GM13976 (cell line): ENCODE measurements around the gene TOM1L2.

Experiments
- DNase-seq: peaks from one replicate; pipeline ENCODE4 v3.0.0; 2012; ENCODE audit warnings: low spot score
- CTCF ChIP-seq: IDR thresholded peaks from 2 replicates; pipeline ENCODE4 v1.5.1; 2012; ENCODE audit warnings: borderline replicate concordance, mild to moderate bottlenecking; ENCODE audit not compliant: insufficient read depth; ENCODE audit errors: extremely low read depth, missing control alignments, control extremely low read depth
- in situ Hi-C: fragments of 300-500 bp; cut with MboI; formaldehyde crosslinking; loops from one replicate; pipeline ENCODE4 v1.12.0; 2022; ENCODE audit warnings: low sequenced_read_pairs, mixed read lengths, inconsistent platforms; ENCODE audit not compliant: unreplicated experiment

Gene TOM1L2

GRCh38 chr17:17872547-17873345 is 99.5 kb downstream of the TOM1L2 start:
- no peak for DNase-seq
- TF ChIP-seq CTCF = no peak
- in situ Hi-C loops = loop anchor here (10.0 kb wide), 1 partner anchor 152 kb away; no protein-coding TSS in a partner anchor

- no peak for DNase-seq
- no peak for TF ChIP-seq CTCF
- in situ Hi-C loops = loop anchor here (10.0 kb wide), 1 partner anchor 153 kb away; no protein-coding TSS in a partner anchor
Observed at GRCh38 chr17:17871913-17872312, 100.3 kb downstream of the TOM1L2 start.

GRCh38 chr17:17870247-17870646 is 102.0 kb downstream of the TOM1L2 start:
- in situ Hi-C loops = loop anchor here (10.0 kb wide), 1 partner anchor 155 kb away; no protein-coding TSS in a partner anchor
- DNase-seq = no peak
- TF ChIP-seq CTCF = no peak

GRCh38 chr17:17868641-17869522 is 103.3 kb downstream of the TOM1L2 start:
- in situ Hi-C loops = loop anchor here (10.0 kb wide), 1 partner anchor 54 kb away; no protein-coding TSS in a partner anchor
- DNase-seq = no peak
- TF ChIP-seq CTCF = no peak

GRCh38 chr17:17866897-17867296 is 105.3 kb downstream of the TOM1L2 start:
- in situ Hi-C loops = loop anchor here (10.0 kb wide), 1 partner anchor 52 kb away; no protein-coding TSS in a partner anchor
- no peak for DNase-seq
- TF ChIP-seq CTCF = no peak

GRCh38 chr17:17866425-17866824 is 105.8 kb downstream of the TOM1L2 start:
- no peak for DNase-seq
- in situ Hi-C loops = loop anchor here (10.0 kb wide), 1 partner anchor 52 kb away; no protein-coding TSS in a partner anchor
- no peak for TF ChIP-seq CTCF
